ENCODE measurements around the gene CCDC85C.

Gene CCDC85C

GRCh38 chr14:99628887-99629618 is 25.0 kb upstream of the CCDC85C start:
- DNase-seq = peak; percentile 53

- DNase-seq = no peak
Measured at GRCh38 chr14:99627510-99628381, 23.7 kb upstream of the CCDC85C start.

DNA sequence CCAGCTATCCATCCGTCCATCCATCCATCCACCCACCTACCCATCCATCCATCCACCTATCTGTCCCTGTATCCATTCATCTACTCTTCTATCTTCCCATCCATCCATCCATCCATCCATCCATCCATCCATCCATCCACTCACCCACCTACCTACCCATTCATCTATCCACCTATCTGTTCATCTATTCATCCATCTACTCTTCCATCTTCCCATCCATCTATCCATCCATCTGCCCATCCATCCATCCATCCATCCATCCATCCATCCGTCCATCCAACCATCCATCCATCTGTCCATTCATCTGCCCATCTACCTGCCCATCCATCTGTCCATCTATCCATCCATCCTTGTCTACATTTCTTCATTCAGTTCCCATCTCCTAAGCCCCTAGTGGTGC is 23.1 kb upstream of the CCDC85C start:
- DNase-seq = no peak

DNA sequence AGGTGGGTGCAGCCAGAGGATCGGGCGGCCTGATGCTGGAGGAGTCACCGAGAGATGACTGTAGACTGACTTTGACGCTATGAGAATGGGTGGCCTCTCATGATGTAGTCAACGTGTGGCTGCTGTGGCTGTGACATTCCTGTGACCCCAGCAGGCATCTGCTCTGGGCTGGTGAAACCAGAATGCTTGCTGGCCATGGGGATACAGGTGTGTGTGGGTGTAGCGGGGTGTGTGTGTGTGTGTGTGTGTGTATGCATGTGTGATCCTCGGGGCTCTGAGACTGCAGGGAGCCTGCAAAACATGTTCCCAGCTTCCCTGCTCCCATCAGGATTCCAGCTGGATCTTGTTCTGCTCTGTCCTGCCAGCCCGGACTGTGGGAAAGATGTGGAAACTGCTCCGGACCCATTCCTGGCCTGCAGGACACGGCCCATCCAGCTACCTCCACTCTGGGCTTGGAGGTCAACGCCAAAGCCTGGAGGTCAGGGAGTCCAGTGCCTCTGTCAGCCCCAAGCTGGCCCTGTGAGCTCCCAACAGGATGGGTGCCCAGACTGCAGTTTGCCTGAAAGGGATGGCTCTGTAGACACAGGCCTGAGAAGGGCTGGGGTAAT is 22.1 kb upstream of the CCDC85C start:
- no peak for DNase-seq

GRCh38 chr14:99625476-99625875 is 21.5 kb upstream of the CCDC85C start:
- DNase-seq = no peak

DNA sequence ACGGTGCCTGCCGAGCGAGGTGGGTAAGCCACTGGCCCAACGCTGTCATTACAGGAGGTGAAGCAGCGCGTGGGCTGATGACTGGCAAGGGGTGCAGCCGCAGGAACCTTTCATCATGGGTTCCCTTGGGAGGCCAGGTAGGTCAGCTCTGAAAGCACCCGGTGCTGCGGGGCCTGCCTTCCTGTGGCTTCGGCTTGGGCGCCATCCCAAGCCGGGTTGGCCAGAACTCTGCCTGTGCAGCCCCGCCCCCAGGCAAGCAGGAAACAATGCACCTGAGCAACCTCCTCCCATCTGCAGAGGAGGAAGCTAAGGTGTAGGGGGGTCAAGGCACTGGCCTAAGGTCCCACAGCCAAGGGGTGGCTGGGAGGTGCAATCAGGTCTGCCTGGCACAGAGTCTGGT is 21.0 kb upstream of the CCDC85C start:
- DNase-seq = no peak

DNA sequence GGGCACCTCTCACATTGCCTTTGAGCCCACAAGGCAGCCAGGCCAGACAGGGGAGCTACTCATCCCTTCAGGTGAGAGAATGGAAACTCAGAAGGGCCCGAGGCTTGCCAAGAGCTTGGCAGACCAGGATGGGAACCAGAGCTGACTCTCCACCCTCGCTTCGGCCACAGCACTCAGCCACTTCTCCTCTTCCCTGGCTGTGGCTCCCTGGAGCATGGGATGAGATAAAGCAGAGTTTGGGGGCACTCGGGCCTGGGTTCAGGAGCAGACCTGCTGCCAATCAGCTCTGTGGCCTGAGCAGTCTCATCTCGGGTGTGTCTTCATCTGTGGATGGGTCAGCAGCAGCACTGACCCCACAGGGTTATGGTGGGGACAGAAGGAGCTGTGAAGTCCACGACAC is 20.0 kb upstream of the CCDC85C start:
- DNase-seq = no peak

DNA sequence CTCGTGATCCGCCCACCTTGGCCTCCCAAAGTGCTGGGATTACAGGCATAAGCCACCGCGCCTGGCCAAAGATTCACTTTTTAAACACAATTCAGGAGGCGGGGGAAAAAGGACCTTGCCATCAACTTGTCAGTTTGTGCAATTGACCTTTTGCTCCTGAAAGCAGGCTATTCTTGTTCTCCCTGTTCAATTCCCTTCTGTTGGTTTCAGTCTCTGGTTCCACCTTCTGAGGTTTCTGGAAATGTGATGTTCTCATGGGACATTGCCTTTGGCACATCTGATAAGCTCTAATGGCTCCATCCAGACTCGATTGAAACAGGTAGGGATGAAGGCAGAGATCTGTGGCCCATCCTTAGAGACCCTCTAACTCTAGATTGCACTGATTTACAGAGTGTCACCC is 17.9 kb upstream of the CCDC85C start:
- DNase-seq = no peak

GRCh38 chr14:99619835-99620834 is 16.1 kb upstream of the CCDC85C start:
- no peak for DNase-seq

- no peak for DNase-seq
Measured at GRCh38 chr14:99616832-99617800, 13.1 kb upstream of the CCDC85C start.

DNA sequence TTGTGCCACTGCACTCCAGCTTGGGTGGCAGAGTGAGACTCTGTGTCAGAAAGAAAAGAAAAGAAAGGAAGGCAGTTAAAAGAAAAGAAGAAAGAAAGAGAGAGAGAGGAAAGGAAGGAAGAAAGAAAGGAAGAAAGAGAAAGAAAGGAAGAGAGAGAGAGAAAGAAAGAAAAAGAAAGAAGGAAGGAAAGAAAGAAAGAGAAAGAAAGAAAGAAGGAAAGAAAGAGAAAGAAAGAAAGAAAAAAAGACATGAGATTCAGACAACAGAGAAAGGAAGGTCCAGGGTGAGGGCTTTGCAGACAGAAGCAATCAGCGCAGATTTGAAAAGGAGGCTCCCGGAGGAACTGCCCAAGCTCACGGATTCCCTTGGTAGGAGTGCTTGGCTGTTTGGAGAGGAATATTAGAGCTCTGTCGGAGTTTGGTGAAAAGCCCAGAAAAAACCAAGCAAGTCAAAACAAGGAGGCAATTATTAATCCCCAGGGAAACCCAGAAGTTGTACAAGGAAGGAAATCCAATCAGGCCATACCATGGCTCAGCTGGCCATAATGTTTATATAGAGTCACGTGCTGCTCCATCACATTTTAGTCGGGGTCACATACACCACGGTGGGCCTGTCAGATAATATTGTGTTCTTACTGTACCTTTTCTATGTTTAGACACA is 11.6 kb upstream of the CCDC85C start:
- no peak for DNase-seq

GRCh38 chr14:99612738-99613330 is 8.8 kb upstream of the CCDC85C start:
- no peak for DNase-seq

- no peak for DNase-seq
Measured at GRCh38 chr14:99612071-99612737, 8.2 kb upstream of the CCDC85C start.

GRCh38 chr14:99611646-99612045 is 7.6 kb upstream of the CCDC85C start:
- DNase-seq = no peak

DNA sequence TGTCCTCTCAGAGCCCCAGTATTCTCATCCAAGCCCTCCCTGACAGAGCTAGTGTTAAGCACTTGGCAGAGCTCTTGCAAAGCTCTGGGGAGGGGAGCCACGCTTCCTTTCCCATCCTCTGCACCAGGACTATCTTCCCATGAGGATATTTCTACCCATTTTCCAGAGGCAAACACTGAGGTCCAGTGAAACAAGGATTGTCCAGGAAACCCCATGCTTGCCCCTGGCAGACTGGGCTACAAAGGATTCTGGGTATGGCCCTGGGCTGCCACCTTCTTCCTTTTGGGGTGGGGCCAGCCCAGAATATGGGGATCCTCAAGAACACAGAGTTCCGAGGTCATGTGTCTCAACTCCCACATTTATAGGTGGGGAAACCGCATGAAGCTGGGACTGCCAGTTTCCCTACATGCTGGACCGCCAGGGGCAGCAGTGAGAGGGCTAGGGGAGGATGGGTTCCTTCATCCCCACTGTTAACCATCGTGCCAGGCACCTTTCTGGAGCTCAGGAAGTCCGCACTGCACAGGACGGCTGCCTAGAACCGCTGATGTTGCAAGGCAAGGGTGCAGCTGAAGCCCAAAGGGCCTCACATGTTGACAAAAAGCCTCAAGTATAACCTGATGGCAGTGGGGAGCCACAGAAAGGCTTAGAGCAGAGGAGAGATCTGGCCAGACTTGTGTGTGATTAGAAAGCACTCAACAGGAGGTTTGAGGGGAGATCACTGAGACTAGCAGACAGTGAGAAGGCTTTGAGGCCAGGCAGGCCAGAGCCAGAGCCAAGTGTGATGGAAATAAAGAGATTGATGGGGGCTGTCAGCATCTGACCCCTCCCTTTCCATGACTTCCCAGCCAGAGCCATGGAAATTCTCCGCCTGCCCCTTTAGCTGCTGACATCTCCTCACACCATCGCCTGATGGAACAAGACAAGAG is 5.5 kb upstream of the CCDC85C start:
- DNase-seq = no peak

- DNase-seq = no peak
Measured at GRCh38 chr14:99608591-99608990, 4.6 kb upstream of the CCDC85C start.

DNA sequence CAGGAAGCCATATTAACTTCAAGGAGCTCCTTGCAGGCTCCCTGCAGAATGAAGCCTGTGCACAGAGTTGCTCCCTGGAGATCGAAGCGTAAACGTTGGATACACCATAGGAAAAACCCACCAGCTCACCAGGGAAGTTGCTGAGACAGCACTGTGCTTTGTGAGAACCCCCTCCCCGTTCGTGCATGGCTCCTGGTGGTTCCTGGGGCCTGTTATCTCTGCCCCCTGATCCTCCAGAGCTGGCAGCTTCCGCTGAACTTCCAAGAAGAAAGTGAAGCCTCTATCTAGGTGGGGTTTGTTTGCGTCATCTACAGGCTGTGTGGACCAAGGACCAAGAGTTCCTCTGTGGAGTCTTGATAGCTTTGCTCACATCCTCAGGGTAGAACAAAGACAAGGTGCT is 2.4 kb upstream of the CCDC85C start:
- no peak for DNase-seq

- peak; percentile 75 for DNase-seq
Measured at GRCh38 chr14:99605299-99605961, 1.4 kb upstream of the CCDC85C start.

Measured in activated gamma-delta T cell treated with Interleukin-2 at 50 U/mL for 16 hours (primary cell).